HFF-Myc (cell line): ENCODE measurements around the gene UBL4B.

Experiments
- DNase-seq: peaks from one replicate; pipeline ENCODE4 v3.0.0-alpha.2; 2011; ENCODE audit warnings: low read depth; ENCODE audit errors: extremely low read depth
- H3K4me3 ChIP-seq: replicated peaks from 2 replicates; pipeline ENCODE4 v1.5.1; 2011; ENCODE audit warnings: low read depth, mild to moderate bottlenecking, control low read depth, low read length
- TF ChIP-seq, protein P1 (sequence below): IDR thresholded peaks from 2 replicates; pipeline ENCODE4 v1.5.1; 2012; ENCODE audit warnings: mild to moderate bottlenecking, low read depth, low read length, control low read depth; ENCODE audit errors: missing control alignments

The UBL4B gene

DNA sequence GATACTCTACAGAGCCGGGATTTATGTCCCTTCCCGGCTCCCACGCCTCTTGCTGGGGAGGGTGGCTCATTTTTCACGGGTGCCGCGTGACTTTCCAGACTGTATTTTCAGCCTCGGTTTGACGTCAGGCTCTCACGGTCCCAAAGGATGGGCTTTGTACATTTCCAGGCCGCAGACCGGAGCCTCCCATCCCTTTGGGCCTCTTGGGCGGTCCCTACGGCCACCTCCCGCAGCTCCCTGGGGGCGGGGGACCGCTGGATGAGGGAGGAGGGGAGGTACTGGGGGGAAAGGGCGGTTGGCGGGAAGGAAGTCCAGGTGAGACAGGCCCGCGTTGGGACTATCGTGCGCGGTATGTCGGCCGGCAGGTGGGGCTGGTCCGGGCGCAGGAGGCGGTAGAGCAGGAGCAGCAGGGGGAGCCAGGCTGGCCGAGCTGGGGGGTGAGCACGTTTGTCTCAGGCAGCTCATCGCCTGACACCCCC lies 17.9 kb downstream of the UBL4B start:
- TF ChIP-seq, protein P1, sequence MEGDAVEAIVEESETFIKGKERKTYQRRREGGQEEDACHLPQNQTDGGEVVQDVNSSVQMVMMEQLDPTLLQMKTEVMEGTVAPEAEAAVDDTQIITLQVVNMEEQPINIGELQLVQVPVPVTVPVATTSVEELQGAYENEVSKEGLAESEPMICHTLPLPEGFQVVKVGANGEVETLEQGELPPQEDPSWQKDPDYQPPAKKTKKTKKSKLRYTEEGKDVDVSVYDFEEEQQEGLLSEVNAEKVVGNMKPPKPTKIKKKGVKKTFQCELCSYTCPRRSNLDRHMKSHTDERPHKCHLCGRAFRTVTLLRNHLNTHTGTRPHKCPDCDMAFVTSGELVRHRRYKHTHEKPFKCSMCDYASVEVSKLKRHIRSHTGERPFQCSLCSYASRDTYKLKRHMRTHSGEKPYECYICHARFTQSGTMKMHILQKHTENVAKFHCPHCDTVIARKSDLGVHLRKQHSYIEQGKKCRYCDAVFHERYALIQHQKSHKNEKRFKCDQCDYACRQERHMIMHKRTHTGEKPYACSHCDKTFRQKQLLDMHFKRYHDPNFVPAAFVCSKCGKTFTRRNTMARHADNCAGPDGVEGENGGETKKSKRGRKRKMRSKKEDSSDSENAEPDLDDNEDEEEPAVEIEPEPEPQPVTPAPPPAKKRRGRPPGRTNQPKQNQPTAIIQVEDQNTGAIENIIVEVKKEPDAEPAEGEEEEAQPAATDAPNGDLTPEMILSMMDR: no peak
- no peak for DNase-seq
- no peak overlapping the region for H3K4me3 ChIP-seq

DNA sequence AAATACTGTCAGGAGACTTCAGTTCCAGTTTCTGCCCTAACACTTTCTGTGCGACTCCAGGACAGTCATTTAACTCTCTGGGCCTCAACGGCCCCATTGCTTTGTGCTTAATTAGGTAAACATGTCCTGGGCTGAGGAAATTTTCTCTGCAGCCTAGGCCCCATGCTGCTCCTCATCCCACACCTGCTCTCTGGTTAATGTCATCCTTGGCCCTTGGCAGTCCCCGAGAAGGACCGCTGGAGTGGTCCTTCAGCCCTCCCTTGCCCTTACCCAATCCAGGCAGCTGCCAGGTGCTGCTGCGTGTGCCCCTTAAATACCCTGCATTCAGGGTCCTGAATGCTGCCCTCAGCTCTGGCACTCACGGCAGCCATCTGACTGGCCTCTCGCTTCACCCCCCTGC lies 18.7 kb downstream of the UBL4B start:
- TF ChIP-seq, protein P1: no peak
- no peak overlapping the region for H3K4me3 ChIP-seq
- no peak for DNase-seq

DNA sequence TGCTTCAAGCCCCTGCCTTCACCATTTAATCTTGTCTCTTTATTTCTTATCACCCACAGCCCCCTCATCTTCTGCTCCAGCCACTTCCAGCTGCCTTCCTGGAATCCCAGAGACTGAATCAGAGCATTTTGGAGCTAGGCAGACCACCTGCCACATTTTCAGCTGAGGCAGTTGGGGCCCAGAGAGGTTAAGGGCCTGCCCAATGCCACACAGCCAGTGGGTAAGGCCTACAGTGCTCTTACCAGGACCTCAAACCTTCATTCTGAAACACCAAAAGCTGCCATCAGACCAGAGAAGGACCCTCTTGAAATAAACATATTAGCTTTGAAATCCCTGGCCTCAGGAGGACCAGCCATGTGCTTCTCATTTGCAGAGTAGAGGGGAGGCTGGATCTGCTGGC lies 20.4 kb downstream of the UBL4B start:
- H3K4me3 ChIP-seq: no peak overlapping the region
- TF ChIP-seq, protein P1: no peak
- DNase-seq: no peak

DNA sequence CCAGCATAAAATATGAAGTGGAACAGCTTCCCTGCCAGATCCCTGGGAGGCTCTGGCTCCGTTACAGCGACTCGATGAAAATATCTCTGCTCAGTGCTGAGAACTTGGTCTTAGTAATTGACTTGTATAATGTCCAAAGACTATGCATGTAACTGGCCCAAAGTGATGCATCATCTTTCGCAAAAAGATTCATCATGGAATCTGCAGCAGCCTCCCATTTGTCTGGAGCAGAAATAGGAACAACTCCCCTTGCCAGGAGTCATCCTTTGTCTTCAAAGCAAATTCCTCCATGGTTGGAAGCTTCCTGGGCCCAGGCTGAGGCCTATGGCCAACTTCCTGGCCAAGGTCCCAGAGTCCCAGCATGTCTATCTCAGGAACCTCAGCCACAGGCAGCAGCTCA lies 21.2 kb downstream of the UBL4B start:
- no peak for DNase-seq
- TF ChIP-seq, protein P1: no peak
- H3K4me3 ChIP-seq: no peak overlapping the region

DNA sequence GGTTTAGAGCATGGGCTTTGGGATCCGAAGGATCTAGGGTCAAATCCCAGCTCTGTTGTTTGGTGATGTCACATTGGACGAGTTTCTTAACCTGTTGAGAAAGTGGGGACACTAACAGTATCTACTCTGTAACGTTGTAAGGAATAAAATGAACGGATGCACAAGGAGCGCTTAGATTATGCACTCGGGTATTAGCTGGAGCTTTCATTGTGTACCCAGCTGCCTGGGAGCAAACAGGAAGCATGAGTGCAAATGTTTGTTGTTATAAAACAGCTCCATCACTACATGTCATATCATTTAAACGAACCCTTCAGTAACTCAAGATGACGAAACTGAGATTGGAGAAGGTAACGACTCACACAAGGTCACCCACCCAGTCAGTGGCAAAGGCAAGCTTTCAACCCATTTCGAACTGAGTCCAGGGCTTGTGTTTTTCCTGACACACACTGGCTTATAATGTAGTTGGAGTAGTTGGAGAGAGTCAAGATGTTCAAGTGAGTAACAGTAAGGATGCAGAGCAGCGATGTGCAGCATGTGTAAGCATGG lies 21.9 kb downstream of the UBL4B start:
- no peak for DNase-seq
- no peak overlapping the region for H3K4me3 ChIP-seq
- TF ChIP-seq, protein P1: no peak

DNA sequence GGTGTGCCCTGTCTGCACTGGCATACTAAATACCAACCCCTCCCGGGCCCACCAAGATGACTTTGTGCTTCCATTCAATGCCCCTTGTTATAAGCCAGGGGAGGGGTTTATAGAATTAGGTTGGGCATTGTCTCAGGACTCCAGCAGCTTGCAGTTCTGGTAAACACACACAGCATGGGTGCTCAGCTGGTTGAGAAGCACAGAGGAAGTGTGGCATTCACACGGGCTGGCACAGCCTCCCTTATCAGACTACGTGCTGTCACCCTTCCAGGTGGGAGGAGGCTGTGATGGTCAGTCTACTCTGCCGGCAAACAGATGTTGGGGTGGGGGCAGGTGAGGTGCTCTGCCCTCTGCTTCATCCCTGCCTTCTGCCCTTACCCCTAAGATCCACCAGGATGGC lies 23.0 kb downstream of the UBL4B start:
- no peak for DNase-seq
- TF ChIP-seq, protein P1: no peak
- H3K4me3 ChIP-seq: no peak overlapping the region

DNA sequence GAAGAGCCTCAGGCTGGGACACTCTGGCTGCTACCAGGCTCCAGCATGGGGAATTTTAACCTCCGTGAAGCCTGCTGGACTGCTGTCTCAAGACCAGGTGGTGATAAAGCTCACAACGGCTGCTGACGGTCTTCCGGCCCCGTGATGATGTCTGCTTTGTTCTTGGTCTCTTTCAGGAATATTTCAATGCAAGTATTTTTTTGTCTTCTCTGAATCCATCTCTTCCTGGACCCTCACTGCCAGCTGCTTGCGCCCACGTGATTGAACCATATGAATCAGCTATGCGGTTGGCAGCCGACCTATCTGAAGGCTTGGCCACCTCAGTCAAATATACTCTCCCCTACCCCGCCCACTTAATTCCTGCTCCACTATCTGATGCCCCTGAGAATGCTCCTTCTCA lies 23.4 kb downstream of the UBL4B start:
- H3K4me3 ChIP-seq: no peak overlapping the region
- TF ChIP-seq, protein P1: no peak
- no peak for DNase-seq
